DMS153 treated with DMSO at 0.1 percent for 48 hours (cell line): ENCODE results near the gene STXBP3.

Experiments used
- DNase-seq: peaks from one replicate; lab custom pipeline; 2025; ENCODE audit not compliant: unreplicated experiment; lab: John Stamatoyannopoulos, UW

Gene STXBP3

GRCh38 chr1:108801101-108801500 lies 54.6 kb downstream of the STXBP3 start:
- no peak for DNase-seq

DNA sequence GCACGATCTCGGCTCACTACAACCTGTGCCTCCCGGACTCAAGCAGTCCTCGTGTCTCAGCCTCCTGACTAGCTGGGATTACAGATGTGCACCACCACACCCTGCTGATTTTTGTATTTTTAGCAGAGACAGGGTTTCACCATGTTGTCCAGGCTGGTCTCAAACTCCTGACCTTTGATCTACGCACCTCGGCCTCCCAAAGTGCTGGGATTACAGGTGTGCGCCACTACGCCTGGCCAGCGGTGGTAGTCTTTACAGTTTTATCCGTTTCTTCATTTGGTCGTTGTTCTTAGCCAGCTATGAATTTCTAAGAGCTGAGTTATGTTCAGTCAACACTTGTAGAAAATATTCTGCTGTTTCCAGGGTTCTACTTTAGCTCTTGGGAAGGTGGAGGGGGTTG lies 57.1 kb downstream of the STXBP3 start:
- no peak for DNase-seq

- no peak for DNase-seq
Observed at GRCh38 chr1:108808438-108808837, 62.0 kb downstream of the STXBP3 start.

DNA sequence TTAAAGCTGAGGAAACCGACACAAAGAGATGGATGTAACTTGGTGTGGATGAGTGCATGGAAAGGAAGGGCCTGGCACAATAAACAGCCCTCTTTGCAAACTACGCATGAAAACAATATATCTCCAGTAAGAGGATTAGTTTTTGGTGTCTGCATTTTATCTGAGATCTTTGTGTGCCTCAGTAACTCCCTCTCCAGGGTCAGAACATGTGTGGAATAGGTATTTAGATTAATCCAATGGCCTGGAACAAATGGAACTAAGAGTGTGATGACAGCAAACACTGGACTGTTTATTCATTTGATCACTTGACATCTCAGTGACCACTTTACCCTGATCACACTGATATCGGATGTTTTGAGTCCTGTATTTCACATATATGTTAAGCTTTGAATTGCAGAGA lies 65.1 kb downstream of the STXBP3 start:
- no peak for DNase-seq

DNA sequence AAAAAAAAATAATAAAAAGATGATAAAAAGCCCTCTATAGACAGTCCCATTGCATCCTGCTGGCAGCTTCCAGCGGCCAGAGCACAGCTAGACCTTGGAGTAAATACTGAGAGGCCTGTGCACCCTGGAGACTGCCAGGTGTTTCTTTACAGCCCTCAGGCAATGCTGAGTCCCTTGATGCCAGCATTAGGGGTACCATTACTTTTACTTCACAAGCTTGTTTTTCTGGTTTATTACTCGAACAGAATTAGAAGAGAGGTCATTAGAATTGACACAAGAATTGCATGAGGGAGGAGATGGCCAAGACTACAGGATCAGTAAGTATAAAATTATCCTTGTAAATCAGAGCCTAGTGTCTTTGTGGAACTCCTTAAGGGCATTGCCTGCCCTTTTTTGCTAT lies 66.9 kb downstream of the STXBP3 start:
- no peak for DNase-seq

- DNase-seq: no peak
Observed at GRCh38 chr1:108814343-108815125, 68.1 kb downstream of the STXBP3 start.

- DNase-seq: no peak
Observed at GRCh38 chr1:108815566-108815965, 69.1 kb downstream of the STXBP3 start.

DNA sequence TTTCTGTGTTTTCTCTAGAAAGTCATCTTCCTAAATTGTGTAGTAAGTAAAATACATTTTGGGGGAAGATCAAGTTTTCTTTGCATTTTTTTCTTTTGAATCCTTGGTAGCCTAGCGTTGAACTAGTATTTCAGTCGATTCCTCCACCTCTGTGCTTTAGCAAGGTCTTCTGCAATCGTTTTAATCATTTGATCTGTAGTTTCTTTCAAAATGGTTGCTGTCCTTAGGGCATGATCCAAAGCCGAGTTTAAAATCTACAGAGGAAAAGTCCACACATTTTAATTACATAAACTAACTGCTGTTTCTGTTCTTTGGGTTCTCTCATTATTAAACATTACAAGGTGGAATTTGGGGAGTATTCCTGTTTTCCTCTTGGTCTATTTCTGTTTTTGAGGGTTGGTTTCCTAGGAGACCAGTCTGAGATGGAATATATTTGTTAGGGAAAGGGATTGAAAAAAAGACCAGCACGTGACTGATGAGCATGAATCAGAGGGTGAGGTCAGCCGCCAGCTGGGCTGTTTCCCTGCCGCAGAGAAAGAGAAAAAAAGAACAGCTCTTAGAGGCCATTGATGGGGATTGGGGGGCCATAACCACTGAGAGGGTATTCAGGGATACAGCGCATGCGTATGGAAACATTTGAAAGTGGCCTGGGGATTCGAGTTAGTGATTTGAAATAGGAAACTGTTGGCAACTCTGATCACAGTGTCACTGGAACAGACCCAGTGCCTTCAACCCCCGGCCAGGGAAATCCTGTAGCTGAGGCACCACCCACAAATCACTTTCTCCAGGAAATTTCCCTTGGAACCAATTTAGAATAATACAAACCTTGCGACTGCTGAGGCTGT lies 69.8 kb downstream of the STXBP3 start:
- DNase-seq: peak; percentile 86

DNA sequence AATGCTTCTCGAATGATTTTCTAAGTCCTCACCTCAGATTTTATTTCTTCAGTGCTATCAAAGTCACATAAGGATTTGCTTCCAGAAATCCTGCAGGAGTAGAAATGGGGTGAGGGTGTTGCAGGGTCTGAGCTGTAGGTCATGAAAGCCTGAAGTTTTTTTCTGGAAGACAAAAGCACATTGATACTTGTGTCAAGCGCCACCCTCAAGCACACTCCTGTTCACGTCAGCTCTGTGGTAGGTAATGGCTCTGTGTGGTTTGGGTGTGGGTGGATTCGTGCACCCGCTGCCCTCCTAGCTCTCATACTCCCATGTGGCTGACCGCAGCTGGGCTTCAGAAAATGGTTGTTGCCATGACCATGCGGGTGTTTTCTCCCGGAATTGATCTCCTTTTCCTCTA lies 70.5 kb downstream of the STXBP3 start:
- DNase-seq: peak; percentile 41

- no peak for DNase-seq
Observed at GRCh38 chr1:108817811-108818210, 71.3 kb downstream of the STXBP3 start.

GRCh38 chr1:108819878-108820277 lies 73.4 kb downstream of the STXBP3 start:
- DNase-seq: no peak

DNA sequence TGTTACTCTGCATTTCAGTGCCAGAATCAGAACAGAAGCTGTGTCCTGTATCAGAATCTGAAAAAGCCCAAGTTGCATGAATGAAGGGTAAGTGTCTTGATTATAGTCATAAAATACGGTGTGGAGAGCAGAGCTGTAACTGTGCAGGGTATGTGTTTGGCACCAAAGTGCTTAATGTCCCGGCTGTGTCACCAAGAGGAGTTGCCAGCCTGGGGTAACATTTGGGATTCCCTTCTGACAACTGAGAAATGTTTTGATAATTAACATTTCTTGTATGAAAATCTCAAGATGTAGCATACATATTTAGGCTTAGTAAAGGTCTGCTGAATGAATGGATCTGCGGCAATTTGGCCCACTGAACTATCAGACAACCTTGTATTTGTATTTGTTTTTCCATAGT lies 77.2 kb downstream of the STXBP3 start:
- no peak for DNase-seq

DNA sequence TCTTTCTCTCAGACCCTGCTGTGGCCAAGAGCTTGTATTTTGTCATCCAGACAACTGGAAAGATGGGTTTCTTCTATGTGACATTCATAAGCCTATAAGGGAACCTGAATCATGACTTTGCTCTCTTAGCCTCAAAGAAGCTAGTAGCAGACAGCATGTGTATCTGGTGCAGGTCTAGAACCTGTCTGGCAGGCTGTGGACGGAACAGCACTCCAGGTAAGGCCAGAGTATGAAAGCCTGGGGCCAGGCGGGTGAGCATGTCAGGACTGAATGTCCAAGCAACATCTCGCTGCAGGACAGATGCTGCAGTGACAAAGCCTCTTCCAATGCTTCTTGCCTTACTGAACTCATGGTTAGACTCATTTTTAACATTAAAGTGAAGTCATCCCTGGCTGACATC lies 77.6 kb downstream of the STXBP3 start:
- no peak for DNase-seq

DNA sequence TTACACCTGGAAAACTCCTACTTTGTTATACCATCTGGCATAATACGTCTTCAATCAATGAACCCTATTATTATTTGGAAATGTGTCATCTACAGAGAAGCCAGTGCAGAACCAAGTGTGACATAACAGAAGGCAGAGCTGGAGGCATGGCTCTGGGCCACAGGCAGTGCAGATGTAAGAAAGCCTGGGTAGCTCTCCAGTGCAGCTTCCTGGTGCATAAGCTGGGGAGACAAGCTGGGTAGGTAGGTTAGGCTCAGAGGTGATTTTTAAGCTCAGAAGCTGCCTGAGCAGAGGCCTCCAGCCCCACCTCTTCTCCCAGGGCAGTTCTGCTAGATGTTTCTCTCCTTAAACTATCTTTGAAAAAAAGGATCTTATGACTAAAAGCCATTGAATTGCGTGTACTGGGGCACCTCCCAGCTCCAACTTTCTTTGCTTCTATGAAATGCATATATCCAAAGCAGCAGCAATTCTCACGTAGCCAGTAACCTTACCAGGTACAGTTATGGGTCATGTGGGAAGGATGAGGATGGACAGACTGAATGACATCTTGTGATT lies 79.7 kb downstream of the STXBP3 start:
- DNase-seq: no peak

- peak; percentile 46 for DNase-seq
Observed at GRCh38 chr1:108828074-108828961, 81.8 kb downstream of the STXBP3 start.

DNA sequence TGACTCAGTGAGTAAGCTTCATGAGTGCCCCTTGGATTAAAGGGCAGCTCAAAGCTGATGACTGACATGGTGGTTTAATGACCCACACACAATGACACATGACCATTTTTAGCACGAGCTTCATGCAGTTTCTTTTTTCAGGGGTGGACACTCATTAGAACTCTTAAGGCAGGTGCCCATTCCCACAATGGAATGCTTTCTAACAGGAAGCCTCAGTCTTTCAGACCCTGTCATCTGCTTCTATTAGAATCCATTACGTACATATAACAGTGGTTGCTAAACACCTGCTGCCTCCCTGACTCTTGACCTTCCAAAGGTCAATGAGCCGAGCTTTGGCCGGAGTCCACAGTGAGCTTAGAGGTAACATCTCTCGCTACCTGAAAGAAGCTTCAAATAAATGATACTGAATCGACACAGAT lies 83.0 kb downstream of the STXBP3 start:
- no peak for DNase-seq

- no peak for DNase-seq
Observed at GRCh38 chr1:108830119-108831008, 83.9 kb downstream of the STXBP3 start.

GRCh38 chr1:108831225-108831624 lies 84.8 kb downstream of the STXBP3 start:
- DNase-seq: no peak

DNA sequence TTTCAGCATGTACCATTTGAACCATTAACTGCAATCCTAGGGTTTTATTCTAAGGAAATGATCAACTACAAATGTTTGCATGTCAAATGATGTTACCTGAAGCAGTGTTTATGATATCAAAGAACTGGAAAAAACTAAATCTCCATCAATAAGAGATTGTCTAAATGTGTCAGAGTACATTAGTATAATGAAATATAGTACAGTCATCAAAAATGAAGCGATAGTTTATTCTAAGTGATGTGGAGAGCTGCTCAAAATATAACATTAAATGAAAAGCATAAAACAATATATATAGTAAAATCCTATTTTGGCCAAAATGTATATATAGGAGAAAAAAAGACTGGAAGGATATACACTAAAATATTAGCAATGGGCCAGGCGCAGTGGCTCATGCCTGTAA lies 86.5 kb downstream of the STXBP3 start:
- DNase-seq: no peak

- DNase-seq: no peak
Observed at GRCh38 chr1:108841703-108842102, 95.2 kb downstream of the STXBP3 start.
